Gastroesophageal sphincter (tissue), 3 donors: Measurements from ENCODE around the gene TMEM86A.

ENCODE experiments used
- CTCF ChIP-seq, 4 experiments: fragments of 200-600 bp in 2 of 4; fragments of 450-650 bp in 2 of 4; sonication (generic) in 1 of 4; IDR thresholded peaks; one replicate each; pipeline ENCODE4 v1.5.1; 2017 to 2019; ENCODE audit warnings: antibody characterized with exemption in 4 of 4, mild to moderate bottlenecking in 2 of 4, moderate library complexity in 2 of 4
- EP300 ChIP-seq: sonication (generic); formaldehyde crosslinking; IDR thresholded peaks from one replicate; pipeline ENCODE4 v1.6.1; 2017; ENCODE audit warnings: antibody characterized with exemption, mild to moderate bottlenecking
- POLR2A ChIP-seq, 2 donors: fragments of 450-650 bp; IDR thresholded peaks; one replicate each; pipeline ENCODE4 v1.6.1; 2017; ENCODE audit warnings: antibody characterized with exemption in 2 of 2, mild to moderate bottlenecking in 2 of 2, moderate library complexity in 1 of 2
- POLR2AphosphoS5 ChIP-seq: sonication (generic); formaldehyde crosslinking; IDR thresholded peaks from one replicate; pipeline ENCODE4 v1.6.1; 2017; ENCODE audit warnings: antibody characterized with exemption

- no peak for TF ChIP-seq CTCF (IDR thresholded peaks at IDR 0.05)
- no peak for TF ChIP-seq POLR2A (IDR thresholded peaks at IDR 0.05)
- TF ChIP-seq EP300 = no peak
- no peak for TF ChIP-seq POLR2AphosphoS5
These were observed 15.3 kb downstream of the TMEM86A start for GRCh38 chr11:18713646-18714442.
